GM12892 (cell line): ENCODE results near the gene UNC45B.

Experiments
- POLR2A ChIP-seq: IDR thresholded peaks from 2 replicates; pipeline ENCODE4 v1.6.1; 2011; ENCODE audit warnings: low read depth, low read length, control low read depth
- POLR2AphosphoS5 ChIP-seq: IDR thresholded peaks from 2 replicates; pipeline ENCODE4 v1.6.1; 2011; ENCODE audit warnings: low read depth, low read length, control low read depth

- TF ChIP-seq POLR2A (no peak), POLR2AphosphoS5 (no peak)
Measured at GRCh38 chr17:35176897-35177296, 29.3 kb downstream of the UNC45B start.
